ENCODE data around the gene ASS1. TPM values are rescaled to one million over a fixed set of nuclear protein-coding genes. Genes with fewer than 3 reads are reported as not detected.

ASS1 gene
- total and polyA plus RNA-seq, 2 of the 13 experiments (the other 11 are each of a cell fraction or from before 2014, with no cell fraction given), result 77.6 to 122 TPM

- TF ChIP-seq ZNF709 (CRISPR knock-in tag; IDR thresholded peaks at IDR 0.05) (no peak; the same call in 1 of the 2 replicates), MEIS2 (CRISPR knock-in tag; IDR thresholded peaks at IDR 0.05) (no peak), BCL3 (CRISPR knock-in tag; IDR thresholded peaks at IDR 0.05) (peak; percentile 59; the same call in 1 of the 2 replicates), ZNF512B (CRISPR knock-in tag; IDR thresholded peaks at IDR 0.05; ENCODE audit: borderline replicate concordance) (peak; percentile 46; the same call in 1 of the 2 replicates), SIX1 (CRISPR knock-in tag; IDR thresholded peaks at IDR 0.05; ENCODE audit: borderline replicate concordance) (no peak), ZNF607 (CRISPR knock-in tag; IDR thresholded peaks at IDR 0.05; ENCODE audit: borderline replicate concordance) (no peak), NFIB (CRISPR knock-in tag; IDR thresholded peaks at IDR 0.05; ENCODE audit: borderline replicate concordance) (no peak), MZF1 (CRISPR knock-in tag; IDR thresholded peaks at IDR 0.05; ENCODE audit: borderline replicate concordance) (no peak), NFATC3 (CRISPR knock-in tag; IDR thresholded peaks at IDR 0.05) (no peak), SOX5 (CRISPR knock-in tag; IDR thresholded peaks at IDR 0.05; ENCODE audit: borderline replicate concordance) (peak; percentile 65; the same call in 1 of the 2 replicates), NFKBIZ (CRISPR knock-in tag; IDR thresholded peaks at IDR 0.05) (no peak; the same call in 1 of the 2 replicates), IKZF4 (CRISPR knock-in tag; IDR thresholded peaks at IDR 0.05; ENCODE audit: borderline replicate concordance, low read depth, not compliant biosample characterization) (no peak), TCF7 (IDR thresholded peaks at IDR 0.05; ENCODE audit: low read depth) (peak; percentile 68), SNRNP70 (IDR thresholded peaks at IDR 0.05; ENCODE audit: low read depth, low read length) (no peak), ZNF382 (CRISPR knock-in tag; IDR thresholded peaks at IDR 0.05; ENCODE audit: borderline replicate concordance) (no peak)
- TF ChIP-seq, protein P1, sequence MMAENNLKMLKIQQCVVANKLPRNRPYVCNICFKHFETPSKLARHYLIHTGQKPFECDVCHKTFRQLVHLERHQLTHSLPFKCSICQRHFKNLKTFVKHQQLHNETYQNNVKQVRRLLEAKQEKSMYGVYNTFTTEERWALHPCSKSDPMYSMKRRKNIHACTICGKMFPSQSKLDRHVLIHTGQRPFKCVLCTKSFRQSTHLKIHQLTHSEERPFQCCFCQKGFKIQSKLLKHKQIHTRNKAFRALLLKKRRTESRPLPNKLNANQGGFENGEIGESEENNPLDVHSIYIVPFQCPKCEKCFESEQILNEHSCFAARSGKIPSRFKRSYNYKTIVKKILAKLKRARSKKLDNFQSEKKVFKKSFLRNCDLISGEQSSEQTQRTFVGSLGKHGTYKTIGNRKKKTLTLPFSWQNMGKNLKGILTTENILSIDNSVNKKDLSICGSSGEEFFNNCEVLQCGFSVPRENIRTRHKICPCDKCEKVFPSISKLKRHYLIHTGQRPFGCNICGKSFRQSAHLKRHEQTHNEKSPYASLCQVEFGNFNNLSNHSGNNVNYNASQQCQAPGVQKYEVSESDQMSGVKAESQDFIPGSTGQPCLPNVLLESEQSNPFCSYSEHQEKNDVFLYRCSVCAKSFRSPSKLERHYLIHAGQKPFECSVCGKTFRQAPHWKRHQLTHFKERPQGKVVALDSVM (CRISPR knock-in tag; IDR thresholded peaks at IDR 0.05), result no peak; the same call in 1 of the 2 replicates
- TF ChIP-seq, protein P2, sequence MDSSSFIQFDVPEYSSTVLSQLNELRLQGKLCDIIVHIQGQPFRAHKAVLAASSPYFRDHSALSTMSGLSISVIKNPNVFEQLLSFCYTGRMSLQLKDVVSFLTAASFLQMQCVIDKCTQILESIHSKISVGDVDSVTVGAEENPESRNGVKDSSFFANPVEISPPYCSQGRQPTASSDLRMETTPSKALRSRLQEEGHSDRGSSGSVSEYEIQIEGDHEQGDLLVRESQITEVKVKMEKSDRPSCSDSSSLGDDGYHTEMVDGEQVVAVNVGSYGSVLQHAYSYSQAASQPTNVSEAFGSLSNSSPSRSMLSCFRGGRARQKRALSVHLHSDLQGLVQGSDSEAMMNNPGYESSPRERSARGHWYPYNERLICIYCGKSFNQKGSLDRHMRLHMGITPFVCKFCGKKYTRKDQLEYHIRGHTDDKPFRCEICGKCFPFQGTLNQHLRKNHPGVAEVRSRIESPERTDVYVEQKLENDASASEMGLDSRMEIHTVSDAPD (CRISPR knock-in tag; IDR thresholded peaks at IDR 0.05), result 0 out of 2 replicates have a peak, but pooled peaks have one; percentile 31
- TF ChIP-seq, protein P3, sequence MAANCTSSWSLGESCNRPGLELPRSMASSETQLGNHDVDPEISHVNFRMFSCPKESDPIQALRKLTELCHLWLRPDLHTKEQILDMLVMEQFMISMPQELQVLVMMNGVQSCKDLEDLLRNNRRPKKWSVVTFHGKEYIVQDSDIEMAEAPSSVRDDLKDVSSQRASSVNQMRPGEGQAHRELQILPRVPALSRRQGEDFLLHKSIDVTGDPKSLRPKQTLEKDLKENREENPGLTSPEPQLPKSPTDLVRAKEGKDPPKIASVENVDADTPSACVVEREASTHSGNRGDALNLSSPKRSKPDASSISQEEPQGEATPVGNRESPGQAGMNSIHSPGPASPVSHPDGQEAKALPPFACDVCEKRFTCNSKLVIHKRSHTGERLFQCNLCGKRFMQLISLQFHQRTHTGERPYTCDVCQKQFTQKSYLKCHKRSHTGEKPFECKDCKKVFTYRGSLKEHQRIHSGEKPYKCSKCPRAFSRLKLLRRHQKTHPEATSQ (CRISPR knock-in tag; IDR thresholded peaks at IDR 0.05; ENCODE audit: borderline replicate concordance), result no peak
- TF ChIP-seq, protein P4, sequence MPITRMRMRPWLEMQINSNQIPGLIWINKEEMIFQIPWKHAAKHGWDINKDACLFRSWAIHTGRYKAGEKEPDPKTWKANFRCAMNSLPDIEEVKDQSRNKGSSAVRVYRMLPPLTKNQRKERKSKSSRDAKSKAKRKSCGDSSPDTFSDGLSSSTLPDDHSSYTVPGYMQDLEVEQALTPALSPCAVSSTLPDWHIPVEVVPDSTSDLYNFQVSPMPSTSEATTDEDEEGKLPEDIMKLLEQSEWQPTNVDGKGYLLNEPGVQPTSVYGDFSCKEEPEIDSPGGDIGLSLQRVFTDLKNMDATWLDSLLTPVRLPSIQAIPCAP (CRISPR knock-in tag; IDR thresholded peaks at IDR 0.05; ENCODE audit: low read depth), result no peak
These were observed 55.1 kb downstream of the ASS1 start (continued) for GRCh38 chr9:130499804-130500263.

Data from HepG2 (cell line).